GM12865 (cell line): ENCODE data around the gene PEX11A.

Experiments
- DNase-seq: peaks from one replicate; pipeline ENCODE4 v3.0.0; 2010; ENCODE audit warnings: low read depth
- H3K4me3 ChIP-seq: 2 replicates; pipeline ENCODE4 v1.5.1; 2011; ENCODE audit warnings: mild to moderate bottlenecking, low read depth, low read length, control low read depth
- CTCF ChIP-seq: IDR thresholded peaks from 2 replicates; pipeline ENCODE4 v1.5.1; 2011; ENCODE audit warnings: low read length, control low read depth, low read depth, inconsistent platforms; ENCODE audit not compliant: insufficient read depth; ENCODE audit errors: missing control alignments

The PEX11A gene

GRCh38 chr15:89671687-89672086 lies 18.9 kb downstream of the PEX11A start:
- TF ChIP-seq CTCF: no peak
- H3K4me3 ChIP-seq: no peak overlapping the region

GRCh38 chr15:89670971-89671560 lies 19.5 kb downstream of the PEX11A start:
- no peak overlapping the region for H3K4me3 ChIP-seq
- DNase-seq: no peak
- TF ChIP-seq CTCF: no peak

More at GRCh38 chr15:89671687-89672086, 18.9 kb downstream of the PEX11A start:
- no peak for DNase-seq

- no peak for TF ChIP-seq CTCF
- H3K4me3 ChIP-seq: no peak overlapping the region
- DNase-seq: no peak
Measured at GRCh38 chr15:89669941-89670340, 20.6 kb downstream of the PEX11A start.

- H3K4me3 ChIP-seq: no peak overlapping the region
- DNase-seq: no peak
- no peak for TF ChIP-seq CTCF
Measured at GRCh38 chr15:89669309-89669865, 21.2 kb downstream of the PEX11A start.

GRCh38 chr15:89668171-89668570 lies 22.4 kb downstream of the PEX11A start:
- H3K4me3 ChIP-seq: no peak overlapping the region
- no peak for DNase-seq
- no peak for TF ChIP-seq CTCF

GRCh38 chr15:89667706-89667960 lies 22.9 kb downstream of the PEX11A start:
- TF ChIP-seq CTCF: no peak
- DNase-seq: no peak
- no peak overlapping the region for H3K4me3 ChIP-seq
